Activated CD8-positive, alpha-beta memory T cell treated with anti-CD3 and anti-CD28 coated beads, Interleukin-2, amount 50 U/mL, for 4 hours (primary cell): ENCODE results near the gene CHRM4.
"Not testable (repeated sequence)": the region's sequence is repeated elsewhere in the genome, so short reads cannot be mapped to it uniquely, and the experiment has no call there.

Source experiments
- DNase-seq: peaks from one replicate; pipeline ENCODE4 v3.0.0-alpha.2; 2020

The CHRM4 gene

DNA sequence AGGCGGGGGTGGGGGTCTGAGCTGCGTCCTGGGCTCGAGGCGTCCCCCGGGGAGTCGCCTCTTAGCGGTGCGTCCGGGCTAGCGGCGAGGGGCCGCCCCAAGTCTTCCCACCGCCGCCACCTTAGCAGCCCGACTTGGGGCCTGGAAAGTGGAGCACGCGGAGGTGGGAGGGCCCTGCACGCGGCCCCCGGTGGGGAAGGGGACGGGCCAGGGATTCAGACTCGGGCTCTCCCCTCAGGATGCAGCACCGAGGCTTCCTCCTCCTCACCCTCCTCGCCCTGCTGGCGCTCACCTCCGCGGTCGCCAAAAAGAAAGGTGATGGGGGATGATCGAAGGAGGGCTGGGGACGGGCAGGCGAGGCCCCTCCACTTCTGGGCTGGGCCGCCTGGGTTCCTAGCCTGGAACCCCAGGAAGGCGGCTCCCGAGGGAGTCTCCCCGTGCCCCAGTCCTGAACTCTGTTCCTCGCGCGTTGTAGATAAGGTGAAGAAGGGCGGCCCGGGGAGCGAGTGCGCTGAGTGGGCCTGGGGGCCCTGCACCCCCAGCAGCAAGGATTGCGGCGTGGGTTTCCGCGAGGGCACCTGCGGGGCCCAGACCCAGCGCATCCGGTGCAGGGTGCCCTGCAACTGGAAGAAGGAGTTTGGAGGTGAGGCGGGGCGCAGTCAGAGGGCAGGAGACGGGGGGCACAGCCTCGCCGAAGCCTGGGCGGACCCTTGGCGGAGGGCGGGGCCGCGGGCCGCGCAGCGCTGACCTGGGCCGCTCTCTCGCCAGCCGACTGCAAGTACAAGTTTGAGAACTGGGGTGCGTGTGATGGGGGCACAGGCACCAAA, 9.5 kb downstream of the CHRM4 start:
- no peak for DNase-seq

- no peak for DNase-seq
Observed at GRCh38 chr11:46381048-46381818, 10.3 kb downstream of the CHRM4 start, which contains the start of gene MDK. MDK (plus strand) TSS chr11:46381669; CDS start chr11:46382058, 389 bp downstream.

DNA sequence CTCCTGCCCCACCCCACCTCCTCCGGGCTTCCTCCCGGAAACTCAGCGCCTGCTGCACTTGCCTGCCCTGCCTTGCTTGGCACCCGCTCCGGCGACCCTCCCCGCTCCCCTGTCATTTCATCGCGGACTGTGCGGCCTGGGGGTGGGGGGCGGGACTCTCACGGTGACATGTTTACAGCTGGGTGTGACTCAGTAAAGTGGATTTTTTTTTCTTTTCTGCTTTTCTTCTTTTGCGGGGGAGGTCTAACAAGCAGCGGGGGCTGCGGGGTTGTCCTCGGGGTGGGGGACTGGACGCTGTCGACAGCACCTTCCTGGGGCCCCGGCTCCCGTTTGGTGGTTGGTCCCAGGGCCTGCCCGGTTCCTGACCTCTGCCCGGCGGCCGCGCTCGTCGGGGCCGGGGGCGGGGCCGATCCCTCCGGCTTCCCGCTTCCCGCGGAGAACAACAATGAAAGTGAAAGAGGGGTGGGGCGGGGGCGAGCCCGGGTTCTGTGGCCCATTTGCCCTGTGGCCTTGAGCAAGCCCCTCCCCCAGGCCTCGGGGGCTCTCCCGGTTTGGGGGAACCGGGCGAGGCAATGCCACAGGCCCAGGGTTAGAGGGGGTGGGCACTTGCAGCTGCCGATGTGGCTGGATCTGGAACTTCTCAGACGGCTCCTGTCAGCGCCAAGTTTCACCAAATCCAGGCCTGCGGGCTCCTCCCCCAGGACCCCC, 11.1 kb downstream of the CHRM4 start:
- DNase-seq = peak; percentile 56

GRCh38 chr11:46379482-46380293, 11.9 kb downstream of the CHRM4 start:
- not testable (repeated sequence) for DNase-seq

DNA sequence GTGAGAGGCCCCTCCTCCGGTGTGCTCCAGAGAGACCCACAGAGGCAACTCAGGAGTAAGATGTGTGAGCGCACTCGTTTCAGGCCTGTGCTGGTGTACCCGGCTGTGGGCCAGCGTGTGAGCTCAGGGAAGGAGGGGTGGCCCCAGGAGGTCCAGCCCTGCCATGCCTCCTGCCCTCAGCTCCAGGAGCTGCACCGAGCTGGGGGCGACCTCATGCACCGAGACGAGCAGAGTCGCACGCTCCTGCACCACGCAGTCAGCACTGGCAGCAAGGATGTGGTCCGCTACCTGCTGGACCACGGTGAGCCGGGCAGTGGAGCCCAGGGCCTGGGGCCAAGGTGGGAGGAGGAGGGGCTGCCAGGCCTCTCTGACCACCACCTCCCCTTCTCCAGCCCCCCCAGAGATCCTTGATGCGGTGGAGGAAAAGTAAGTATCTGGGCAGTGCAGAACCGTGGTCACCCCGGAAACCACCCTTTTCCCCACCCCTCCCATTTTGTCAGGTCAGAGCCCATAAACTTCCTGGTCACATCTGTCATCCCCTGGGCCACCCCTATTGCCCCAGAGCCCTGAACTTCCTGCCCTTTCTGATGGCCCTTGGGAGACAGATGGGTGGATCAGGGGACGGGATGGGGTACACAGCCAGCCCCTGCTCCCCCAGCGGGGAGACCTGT, 12.6 kb downstream of the CHRM4 start:
- DNase-seq = no peak

DNA sequence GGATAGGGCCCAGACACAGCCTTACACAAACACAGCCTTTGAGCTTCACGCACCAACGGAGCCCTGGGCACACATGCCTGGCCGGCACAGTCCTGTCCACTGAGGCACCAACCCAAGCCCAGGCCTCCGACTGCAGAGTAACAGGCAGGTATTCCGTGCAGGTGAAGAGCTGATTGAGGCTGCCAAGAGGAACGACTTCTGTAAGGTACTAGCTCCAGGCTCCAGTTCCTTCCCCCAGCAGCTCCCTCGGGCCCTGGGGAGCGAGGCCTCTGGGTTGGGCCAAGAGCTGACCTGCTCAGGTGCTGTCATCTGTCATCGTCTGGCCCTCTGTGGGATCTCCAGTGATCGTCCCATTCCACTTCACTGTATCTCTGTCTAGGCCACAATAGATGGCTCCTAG, 13.3 kb downstream of the CHRM4 start:
- DNase-seq = no peak

- no peak for DNase-seq
Observed at GRCh38 chr11:46377831-46378230, 13.7 kb downstream of the CHRM4 start.

GRCh38 chr11:46377290-46377689, 14.3 kb downstream of the CHRM4 start:
- no peak for DNase-seq

DNA sequence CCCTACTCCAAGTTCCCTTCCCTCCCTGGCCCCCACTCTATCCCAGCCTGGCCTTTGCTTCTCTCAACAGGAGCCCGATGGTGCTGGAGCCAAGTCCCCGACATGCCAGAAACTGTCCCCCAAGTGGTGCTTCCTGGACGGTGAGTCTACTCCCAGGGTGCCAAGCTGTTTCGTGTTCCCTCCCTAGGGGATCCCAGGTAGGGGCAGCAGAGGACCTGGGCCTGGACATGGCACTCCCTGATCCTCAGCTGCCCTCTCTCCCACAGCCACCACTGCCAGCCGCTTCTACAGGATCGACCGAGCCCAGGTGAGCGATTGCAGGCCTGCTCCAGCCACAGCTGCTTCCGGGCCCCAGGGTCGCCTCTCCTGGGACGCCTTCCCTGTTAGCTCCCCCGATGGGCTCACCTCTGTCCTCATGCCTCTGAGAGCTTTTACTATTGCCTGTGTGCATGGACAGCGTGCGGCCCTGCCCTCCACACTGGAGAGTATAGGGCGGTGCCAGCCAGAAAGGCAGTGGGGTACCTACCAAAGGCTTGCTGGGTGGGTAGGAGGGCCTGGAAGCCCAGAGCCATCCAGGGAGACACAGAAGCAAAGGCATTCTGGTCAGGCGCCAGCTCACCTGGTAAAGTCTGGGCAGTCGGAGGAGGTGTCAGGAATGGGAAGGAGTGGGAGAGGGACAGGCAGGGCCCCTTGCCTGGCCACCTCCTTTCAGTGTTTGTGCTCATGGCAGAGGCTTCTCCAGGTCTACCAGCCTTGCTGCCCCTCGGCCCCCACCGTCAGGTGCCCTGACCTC, 15.1 kb downstream of the CHRM4 start:
- no peak for DNase-seq

GRCh38 chr11:46375392-46376101, 16.0 kb downstream of the CHRM4 start:
- no peak for DNase-seq

GRCh38 chr11:46374815-46375214, 16.8 kb downstream of the CHRM4 start:
- DNase-seq = no peak

GRCh38 chr11:46373787-46374740, 17.5 kb downstream of the CHRM4 start:
- DNase-seq = no peak

GRCh38 chr11:46372501-46372900, 19.1 kb downstream of the CHRM4 start:
- DNase-seq = not testable (repeated sequence)

- DNase-seq = no peak
Observed at GRCh38 chr11:46372086-46372485, 19.5 kb downstream of the CHRM4 start.

GRCh38 chr11:46371262-46371661, 20.3 kb downstream of the CHRM4 start:
- not testable (repeated sequence) for DNase-seq

GRCh38 chr11:46370253-46370652, 21.3 kb downstream of the CHRM4 start:
- DNase-seq = no peak

DNA sequence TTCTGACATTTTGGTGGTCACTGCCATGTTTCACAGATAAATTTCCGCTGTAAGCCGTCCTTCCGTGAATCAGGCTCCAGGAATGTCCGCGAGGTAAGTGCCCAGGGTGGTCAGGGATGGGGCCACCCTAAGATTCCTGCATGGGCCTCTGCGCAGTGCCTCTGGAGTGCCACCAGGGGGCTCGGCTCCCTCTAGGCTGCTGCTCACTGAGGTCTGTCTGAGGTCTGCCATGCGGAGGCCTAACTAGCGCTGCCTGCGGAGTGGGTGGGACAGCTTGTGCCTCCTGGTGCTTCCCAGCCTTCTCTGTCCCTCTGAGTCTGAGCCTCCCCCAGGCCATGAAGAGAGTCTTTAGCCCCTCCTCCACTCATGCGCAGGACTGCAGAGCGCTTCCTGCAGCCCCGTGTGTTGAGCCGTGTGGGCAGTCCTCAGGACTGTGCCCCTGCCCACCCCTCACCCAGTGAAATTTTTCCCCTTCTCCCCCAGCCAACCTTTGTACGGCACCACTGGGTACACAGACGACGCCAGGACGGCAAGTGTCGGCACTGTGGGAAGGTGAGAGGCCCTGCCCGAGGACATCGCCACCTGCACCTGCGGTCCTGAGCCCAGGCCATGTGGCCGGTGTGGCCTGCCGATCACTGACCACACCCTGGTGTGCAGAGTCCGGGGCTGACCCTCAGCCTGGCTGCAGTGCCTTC, 22.0 kb downstream of the CHRM4 start:
- peak; percentile 60 for DNase-seq

GRCh38 chr11:46367916-46368267, 23.7 kb downstream of the CHRM4 start:
- DNase-seq = no peak
